Activated CD4-positive, alpha-beta T cell treated with anti-CD3 and anti-CD28 coated beads for 24 hours (primary cell): ENCODE measurements around the gene ANKMY1.
"Not testable (repeated sequence)": the region's sequence is repeated elsewhere in the genome, so short reads cannot be mapped to it uniquely, and the experiment has no call there.

ENCODE experiments used
- DNase-seq, 2 donors: peaks; one replicate each; pipeline ENCODE4 v3.0.0-alpha.2; 2020; ENCODE audit warnings: low read depth in 2 of 2

Gene ANKMY1

DNA sequence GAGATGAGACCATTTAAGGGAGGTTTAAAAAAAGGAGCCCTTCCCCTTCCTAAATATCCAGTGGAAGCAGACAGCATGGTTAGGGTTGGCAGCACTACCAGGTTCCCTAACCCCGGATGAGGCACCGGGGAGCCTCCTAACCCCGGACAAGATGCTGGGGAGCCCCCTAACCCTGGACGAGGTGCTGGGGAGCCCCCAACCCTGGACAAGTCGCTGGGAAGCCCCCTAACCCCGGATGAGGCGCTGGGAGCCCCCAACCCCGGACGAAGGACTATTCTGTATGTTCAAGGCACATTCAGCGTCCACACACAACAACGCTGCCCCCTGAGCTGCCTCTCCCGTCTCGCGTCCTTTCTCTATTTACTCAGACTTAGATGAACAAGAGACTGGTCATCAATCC, 51.9 kb downstream of the ANKMY1 start:
- no peak for DNase-seq

DNA sequence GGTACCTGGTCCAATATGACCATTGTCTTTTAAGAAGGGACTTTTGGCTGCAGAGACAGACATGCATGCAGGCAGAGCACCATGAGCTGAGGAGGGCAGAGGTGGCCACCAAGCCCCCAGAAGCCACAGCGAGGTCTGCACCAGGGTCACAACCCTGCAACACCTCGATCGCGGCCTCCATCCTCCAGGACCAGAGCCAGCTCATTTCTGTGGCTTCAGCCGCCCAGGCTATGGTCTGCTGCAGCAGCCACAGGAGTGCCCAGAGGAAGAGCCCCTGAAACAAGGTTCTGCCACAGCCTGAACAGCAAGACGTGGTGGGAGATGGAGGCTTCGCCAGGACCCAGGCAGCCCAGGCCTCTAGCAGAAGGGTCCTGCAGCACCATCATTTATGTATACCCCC, 53.9 kb downstream of the ANKMY1 start:
- DNase-seq = no peak

DNA sequence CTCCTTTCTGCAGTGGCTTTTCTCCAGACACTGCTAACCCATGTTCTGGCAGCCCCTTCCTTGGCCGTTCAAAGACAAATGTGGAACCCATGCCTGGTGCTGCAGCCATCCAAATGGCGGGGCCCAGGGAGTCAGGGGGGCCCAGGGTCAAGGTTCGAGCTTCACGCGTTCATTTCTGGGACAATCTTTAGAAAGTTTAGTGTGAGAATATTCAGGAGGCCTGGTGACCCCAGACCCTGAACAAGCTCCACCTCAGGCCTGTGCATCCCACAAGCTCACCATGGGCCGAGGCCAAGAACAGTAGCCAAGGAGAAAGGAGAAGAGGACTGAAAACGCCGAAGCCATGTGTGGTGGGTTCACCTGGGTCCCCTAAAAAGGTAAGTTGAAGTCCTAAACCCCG, 54.4 kb downstream of the ANKMY1 start:
- DNase-seq = no peak

DNA sequence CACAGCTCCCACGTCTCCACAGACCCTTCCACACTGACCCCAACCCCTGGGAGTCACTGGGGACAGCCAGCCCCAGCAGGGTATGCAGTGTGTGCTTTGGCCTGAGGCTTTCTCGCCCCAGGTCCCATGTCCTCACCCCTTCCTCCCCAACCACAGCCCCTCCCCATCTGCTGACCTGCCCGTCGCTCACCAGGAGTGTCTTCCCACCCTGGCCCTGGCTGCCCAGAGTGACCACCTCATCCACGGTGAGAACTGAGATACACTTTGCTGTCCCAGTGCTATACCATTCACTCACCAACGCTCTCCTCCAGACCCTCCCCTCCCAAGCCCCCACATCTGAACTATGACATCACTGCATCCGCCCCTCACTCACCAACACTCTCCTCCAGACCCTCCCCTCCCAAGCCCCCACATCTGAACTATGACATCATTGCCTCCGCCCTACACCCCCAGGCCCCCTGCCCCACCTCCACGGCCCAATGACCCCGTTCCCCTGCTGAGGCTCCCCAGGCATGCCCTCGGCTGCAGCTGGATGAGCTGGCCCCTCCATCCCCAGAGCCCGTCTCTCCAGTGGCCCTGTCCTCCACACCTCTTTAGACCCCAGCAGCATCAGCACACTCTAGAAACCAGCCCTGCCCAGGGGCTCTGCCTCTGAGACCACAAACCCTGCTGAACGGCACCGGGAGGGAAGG, 55.2 kb downstream of the ANKMY1 start:
- DNase-seq = no peak

DNA sequence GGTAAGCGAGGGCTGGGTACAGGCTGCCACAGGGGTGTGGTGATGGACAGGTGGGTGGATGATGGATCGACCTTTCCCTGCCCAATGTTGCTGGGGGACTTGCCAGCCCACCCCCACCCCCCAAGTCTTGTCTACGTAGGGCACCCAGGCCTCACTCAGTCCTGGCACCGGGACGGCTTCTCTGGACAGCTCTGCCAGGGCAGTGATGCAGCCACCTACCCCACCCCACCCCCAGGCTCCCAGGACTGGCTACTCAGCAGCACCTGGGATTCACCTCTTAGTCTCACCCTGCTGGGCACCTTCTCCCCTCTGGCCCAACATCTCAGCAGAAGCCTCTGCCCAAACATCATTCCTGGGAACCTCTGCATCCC, 55.7 kb downstream of the ANKMY1 start:
- no peak for DNase-seq

DNA sequence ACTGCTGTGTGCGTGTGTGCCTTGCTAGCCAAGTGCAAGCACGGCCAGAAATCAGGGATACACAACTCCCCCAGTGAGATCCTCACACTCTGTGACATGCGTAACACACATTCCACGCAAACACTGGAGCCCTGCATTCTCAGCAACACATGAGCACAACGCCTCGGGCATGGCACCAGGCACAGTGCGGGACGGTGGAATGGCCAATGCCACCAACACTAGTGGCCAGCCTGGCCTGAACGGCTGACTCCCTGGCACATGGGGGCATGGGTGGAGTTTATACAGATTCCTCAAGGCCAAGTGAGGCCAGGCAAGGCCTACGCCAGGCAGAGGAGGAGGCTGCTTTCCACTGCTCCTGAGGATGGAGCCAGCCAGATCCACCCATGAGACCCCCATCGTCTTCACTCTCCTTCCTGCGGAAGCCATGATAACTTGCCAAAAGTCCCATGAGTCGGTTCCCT, 56.2 kb downstream of the ANKMY1 start:
- DNase-seq = no peak

DNA sequence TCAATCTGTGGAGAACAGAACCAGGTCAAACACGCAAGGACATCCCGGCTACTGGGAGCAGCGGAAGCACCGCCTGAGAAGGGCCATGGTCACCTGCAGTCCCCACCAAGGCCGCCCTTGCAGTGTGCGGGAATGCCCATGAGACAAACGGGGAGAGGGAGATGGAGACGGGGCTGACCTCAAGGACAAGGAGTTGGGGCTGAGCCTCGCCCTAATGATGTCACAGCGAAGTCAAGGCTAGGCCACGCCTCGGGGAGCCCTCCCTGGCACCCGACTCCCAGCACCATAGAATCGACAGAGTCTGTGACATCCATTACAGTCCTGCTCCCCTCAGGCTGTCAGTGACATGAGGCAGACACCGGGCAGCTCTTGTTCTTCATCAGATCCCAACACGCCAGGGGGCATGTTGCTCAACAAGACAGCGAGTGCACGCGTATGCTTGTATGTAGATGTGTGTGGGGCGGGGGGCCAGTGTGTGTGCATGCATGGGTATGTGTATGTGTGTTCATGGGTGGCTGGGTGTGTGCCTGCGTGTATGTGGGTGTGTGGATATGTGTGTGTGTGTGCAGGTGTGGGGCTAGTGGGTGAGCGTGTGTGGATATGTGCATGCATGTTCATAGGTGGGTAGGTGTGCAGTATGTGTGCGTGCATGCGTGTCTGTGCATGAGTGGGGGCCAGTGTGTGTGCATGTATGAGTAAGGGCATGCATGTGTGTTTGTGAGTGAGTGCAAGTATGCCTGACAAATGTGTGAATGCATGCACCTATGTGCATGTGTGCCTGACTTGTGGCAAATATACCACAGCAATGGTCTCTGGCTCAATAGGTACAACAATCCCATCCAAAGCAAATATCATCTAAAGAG, 57.0 kb downstream of the ANKMY1 start:
- DNase-seq = no peak

DNA sequence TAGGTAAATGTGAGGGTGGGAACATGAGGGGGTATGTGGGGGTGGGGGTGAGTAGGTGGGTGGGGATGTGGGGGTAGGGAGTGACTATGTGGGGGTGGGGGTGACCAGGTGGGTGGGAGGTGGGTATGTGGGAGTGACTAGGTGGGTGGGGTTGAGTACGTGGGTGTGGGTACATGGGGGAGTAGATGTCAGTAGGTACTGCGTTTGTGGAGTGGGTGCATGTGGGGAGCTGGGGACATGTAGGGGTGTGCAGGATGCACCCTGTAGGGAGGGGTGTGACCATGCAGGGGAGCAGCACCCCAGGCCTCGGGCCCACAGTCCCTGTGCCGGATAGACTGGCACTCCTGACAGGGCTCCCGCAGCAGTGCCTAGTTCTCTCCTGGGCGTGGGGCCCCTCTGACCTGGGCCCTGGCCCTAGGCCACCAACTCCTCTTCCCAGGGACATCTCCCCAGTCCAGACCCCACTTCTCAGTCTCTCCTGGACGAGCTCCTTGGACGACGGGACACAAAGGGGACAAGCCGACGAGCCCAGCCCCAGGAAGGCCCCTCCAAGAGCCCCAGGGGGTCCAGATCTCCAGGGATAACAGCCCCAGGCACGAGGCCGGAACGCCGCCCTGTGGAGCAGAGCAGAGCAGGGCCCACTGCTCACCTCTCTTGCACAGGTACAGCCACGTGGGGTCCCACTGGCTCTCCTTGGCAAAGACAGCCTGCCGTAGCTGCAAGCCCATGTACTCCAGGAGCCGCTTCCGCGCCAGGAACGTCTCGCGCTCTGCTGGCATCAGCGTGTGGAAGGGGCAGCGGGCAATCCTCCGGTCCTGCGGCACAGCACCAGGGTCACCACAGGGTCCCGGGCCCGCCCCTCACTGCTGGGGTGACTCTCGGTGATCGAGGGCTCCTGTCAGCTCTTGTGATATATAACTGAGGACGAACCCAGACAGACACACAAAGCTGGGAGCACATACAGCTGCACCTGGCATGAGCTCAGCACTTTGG, 58.2 kb downstream of the ANKMY1 start:
- no peak for DNase-seq

DNA sequence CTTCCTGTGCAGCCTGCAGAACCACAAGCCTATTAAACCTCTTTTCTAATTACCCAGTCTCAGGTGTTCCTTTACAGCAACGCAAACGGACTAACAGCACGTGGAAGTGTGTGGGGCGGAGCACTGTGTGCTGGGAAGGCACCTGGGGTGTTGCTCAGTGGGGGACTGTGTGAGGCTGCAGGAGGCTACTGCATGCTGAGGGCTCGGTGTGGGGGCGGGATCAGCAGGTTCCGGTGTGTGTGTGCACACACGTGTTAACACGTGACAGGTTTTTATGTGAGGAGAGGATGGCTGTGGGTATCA, 58.9 kb downstream of the ANKMY1 start:
- DNase-seq = no peak

DNA sequence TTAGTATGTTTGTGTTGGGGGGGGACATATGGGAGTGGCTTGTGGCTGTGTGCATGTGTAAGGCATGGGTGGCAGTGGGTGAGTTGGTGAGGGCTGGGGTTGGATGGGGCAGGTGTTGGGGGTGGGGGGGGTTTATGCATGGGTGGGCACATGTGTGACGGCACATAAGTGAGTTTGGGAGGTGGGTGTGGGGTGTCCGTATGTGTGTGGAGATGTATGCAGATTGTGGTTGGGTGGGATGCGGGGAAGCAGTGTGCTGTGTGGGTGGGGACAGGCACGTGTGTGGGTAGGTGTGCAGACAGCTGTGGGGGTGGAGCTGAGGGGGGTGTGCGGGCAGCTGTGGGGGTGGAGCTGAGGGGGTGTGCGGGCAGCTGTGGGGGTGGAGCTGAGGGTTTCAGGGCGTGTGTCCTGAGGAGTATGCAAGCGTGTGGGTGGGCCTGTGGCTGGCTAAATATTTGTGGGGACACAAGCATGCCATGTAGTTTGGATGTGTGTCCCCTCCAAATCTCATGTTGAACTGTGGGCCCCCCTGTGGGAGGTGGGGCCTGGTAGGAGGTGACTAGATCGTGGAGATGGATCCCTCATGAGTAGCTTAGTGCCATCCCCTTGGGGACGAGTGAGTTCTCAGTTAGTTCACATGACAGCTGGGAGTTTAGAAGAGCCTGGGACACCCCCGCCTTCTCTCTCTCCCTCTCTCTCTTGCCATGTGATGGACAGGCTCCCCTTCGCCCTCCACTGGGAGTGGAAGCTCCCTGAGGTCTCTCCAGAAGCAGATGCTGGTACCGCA, 59.4 kb downstream of the ANKMY1 start:
- DNase-seq = no peak

DNA sequence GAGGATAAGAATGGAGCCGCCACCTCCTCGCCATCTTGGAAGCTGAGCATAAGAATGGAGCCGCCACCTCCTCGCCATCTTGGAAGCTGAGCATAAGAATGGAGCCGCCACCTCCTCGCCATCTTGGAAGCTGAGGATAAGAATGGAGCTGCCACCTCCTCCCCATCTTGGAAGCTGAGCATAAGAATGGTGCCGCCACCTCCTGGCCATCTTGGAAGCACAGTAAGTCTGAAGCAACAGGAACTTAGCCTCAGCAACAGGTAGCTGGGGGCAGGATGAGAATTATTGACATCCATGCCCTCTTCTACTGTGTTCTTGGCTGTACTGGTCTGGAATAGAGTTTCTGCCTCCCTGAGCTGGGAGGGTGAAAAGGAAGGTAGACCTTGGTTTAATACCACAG, 60.7 kb downstream of the ANKMY1 start:
- DNase-seq = not testable (repeated sequence)

DNA sequence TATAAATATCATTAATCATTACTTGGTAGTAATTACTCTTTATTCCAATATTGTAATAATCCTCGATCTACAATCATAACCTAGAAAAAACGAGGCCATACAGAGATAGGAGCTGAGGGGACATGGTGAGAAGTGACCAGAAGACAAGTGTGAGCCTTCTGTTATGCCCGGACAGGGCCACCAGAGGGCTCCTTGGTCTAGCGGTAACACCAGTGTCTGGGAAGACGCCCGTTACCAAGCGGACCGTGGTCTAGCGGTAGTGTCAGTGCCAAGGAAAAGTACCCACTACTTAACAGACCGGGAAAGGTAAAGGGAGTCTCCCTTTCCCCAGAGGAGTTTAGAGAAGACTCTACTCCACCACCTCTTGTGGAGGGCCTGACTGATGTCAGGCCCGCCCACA, 62.8 kb downstream of the ANKMY1 start:
- DNase-seq = not testable (repeated sequence)

DNA sequence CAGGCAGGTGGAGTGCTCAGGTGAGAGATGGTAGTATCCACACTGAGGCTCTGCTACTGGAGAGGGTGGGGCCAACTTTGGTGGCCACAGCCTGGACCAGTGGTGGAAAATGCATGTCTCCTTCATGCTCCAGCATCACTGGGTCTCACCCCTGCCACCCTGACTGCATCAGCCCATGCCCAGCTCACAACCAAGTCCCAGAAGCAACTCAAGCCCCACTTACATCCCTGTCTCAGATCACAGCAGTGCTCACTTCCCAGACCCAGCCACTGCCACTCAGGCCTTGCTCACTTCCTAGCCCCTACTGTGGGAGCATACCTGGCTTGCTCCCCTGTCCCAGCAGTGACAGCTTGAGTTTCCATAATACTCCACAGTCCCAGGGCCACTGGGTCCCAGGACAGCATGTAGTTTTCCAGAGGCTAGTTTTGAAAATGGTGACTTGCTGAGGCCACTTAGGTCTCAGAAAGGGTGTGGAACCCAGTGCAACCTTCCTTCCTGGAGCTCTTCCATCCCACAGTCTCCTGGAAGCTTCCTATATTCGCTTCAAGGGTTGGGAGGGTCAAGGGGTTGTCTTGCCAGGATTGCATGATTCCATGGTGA, 63.5 kb downstream of the ANKMY1 start:
- no peak for DNase-seq

DNA sequence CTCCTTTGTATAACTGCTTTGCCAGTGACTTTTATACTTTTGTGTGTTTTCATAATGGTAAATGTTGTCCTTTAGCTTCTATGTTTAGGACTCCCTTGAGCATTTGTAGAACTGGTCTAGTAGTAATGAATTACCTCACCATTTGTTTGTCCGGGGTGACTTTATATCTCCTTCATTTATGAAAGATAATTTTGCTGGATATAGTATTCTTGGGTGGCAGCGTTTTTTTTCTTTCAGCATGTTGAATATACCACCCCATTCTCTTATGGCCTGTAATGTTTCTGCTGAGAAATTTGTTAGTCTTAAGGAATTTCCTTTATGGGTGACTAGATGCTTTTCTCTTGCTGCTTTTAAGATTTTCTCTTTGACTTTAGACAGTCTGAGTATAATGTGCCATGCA, 66.3 kb downstream of the ANKMY1 start:
- no peak for DNase-seq

DNA sequence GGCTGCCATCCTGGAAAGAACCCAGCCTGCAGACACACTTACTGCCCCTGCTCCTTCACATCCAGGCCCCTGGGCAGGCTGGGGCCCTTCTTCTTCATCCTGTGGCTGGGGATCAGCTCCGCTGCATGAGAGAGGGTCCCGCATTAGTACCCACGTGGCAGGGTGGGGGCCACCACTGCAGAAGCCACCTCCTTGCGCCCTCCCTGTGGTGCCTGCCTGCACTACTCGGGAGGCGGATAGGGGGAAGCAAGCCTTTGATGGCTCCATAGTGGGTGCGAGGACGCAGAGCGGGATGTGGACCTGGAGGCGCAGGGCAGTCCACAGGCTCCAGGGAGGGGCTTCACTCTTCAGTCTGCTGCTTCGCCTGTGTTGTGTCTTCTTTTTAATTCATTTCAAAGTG, 75.6 kb downstream of the ANKMY1 start:
- no peak for DNase-seq

DNA sequence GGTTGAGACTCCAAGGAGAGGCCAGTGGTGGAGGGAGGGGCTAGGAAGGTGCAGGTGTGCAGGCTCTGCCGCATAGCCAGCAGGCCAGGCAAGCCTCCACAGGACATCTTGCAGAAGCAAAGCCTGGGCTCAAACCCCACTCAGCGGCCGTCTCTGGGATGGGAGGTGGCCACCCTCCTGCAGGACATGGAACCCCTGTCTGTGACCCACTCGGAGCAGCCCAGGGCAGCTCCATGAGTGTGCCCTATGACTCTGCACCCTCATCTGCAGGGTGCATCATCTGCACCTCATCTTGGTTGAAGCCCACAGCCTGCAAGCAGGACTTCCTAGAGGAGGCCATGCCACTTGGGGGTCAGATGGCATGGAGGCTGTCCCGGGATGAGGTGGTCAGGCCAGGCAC, 76.1 kb downstream of the ANKMY1 start:
- DNase-seq = no peak

DNA sequence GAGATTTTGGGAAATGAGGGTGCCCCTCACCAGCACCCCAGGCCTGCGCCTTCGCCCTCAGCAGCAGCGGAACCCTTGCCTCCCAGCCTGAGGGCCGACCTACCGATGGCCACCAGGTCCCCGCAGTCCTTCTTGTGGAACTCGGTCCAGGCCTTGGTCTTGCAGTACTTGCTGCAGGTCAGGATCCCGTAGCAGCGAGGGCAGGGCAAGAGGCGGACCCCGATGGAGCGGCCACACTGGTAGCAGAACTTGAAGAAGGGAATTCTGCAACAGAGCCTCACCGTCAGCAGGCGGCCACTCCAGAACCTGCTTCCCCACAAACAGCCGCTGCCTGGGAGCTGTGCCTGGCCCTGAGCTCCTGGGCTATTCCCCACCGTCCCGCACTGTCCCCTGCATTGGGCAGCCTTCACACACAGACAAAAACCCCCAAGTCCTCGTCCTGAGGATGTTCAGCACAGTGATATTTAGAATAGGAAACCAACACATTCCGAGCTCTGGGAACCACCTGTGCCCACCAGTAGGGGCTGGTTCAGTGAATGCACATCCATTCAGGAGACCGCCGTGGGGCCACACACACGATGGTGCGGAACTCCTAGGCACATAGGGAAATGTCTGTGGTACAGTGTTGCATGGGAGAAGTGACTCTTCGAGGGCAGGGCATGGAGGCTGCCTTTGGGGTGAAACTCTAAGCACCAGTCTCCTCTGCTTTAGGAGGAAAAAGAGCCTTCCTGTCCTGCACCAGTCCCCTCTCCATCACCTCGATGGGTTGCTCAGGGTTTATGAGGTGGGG, 76.8 kb downstream of the ANKMY1 start:
- no peak for DNase-seq

DNA sequence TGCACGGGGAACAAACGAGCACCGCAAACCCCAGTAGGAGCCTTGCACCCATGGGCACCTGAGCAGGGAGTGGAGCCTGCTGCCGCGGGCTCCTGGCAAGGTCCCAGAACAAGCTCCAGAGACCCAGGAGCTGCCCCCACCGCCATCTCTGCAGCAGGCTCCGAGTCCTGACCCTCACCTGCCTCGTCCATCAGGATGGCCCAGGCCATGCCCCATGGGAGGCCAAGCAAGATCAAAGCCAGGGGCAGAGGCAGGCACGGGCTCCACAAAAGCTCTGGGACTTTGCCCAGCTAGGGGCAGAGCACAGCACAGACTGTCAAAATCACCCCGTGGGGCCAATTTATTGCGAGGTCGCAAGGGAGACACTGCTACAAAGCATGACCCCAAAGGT, 78.7 kb downstream of the ANKMY1 start:
- no peak for DNase-seq

DNA sequence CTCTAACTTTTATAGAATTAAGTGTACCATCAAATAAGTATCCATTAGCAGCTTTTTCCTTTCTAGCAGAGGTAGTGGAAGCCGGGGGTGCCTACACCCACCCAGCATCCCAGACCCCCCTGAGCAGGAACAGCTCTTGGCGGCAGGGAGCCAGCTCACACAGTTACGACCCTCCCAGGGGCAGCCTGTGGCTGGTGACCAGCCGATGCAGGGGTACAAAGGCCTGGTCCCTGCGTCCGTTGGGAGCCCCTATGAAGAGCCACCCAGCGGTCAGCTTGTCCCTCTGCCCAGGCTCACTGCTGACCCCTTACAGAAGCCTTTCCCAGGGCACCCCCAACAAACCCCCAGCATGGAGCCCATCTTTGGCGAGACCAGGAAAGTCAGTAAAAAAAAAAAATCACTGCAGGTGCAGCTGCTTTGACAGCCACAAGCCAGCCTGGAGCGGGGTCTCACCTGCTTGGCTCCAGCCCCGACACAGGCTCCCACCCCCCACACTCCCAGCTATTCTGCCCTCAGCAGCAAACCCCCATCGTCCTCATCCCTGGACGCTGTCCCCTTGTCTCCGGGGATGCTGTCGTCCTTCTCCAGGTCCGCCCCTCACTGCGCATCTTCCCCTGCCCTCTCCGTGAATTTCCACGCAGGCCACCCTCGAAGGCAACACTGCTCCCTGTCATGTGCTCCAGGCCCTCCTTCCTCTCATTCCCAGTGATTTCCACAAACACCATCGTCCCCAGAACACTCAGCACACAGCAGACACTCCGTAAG, 79.3 kb downstream of the ANKMY1 start:
- no peak for DNase-seq

DNA sequence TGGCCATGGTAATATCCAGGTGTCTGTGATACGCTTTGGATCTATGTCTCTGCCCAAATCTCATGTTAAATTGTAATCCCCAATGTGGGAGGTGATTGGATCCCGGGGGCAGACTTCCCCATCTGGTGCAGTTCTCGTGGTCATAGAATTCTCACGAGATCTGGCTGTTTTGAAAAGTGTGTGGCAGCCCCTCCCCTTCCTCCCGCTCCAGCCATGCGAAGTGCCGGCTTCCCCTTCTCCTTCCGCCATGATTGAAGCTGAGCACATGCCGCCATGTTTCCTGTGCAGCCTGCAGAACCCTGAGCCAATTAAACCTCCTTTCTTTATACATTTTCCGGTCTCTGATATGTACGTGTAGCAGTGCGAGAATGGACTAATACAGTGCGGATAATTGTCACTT, 79.9 kb downstream of the ANKMY1 start:
- no peak for DNase-seq
